DND-41 (cell line): ENCODE results near the gene PPFIA2.

Source experiments
- CTCF ChIP-seq: IDR thresholded peaks from 2 replicates; pipeline ENCODE4 v1.5.1; 2012; ENCODE audit warnings: borderline replicate concordance, low read length, moderate library complexity, mild to moderate bottlenecking; ENCODE audit not compliant: poor library complexity, severe bottlenecking; ENCODE audit errors: extremely low read depth
- EZH2 ChIP-seq: IDR thresholded peaks from 3 replicates; pipeline ENCODE4 v1.6.1; 2012; ENCODE audit warnings: borderline replicate concordance, low read depth, mild to moderate bottlenecking, moderate library complexity, low read length, inconsistent platforms; ENCODE audit not compliant: severe bottlenecking

GRCh38 chr12:81314903-81315531 lies 444.1 kb downstream of the PPFIA2 start:
- no peak for TF ChIP-seq EZH2
- TF ChIP-seq CTCF: no peak
